Vagina (tissue), 2 donors: Measurements from ENCODE around the gene OVCA2.

Source experiments
- CTCF ChIP-seq, 3 experiments: fragments of 450-650 bp in 2 of 3; fragments of 200-600 bp in 1 of 3; sonication (generic) in 1 of 3; IDR thresholded peaks; one replicate each; pipeline ENCODE4 v1.5.1; 2017 to 2019; ENCODE audit warnings: antibody characterized with exemption in 3 of 3, mild to moderate bottlenecking in 2 of 3, moderate library complexity in 2 of 3
- POLR2A ChIP-seq, 2 donors: fragments of 450-650 bp; IDR thresholded peaks; one replicate each; pipeline ENCODE4 v1.6.1; 2017; ENCODE audit warnings: antibody characterized with exemption in 2 of 2, mild to moderate bottlenecking in 2 of 2, moderate library complexity in 2 of 2
- POLR2AphosphoS5 ChIP-seq, 2 donors: sonication (generic); formaldehyde crosslinking; IDR thresholded peaks; one replicate each; pipeline ENCODE4 v1.9.0; 2017; ENCODE audit warnings: antibody characterized with exemption in 2 of 2, mild to moderate bottlenecking in 2 of 2, low read depth in 1 of 2; ENCODE audit not compliant: insufficient read depth in 1 of 2

- TF ChIP-seq CTCF (IDR thresholded peaks at IDR 0.05) (no peak), POLR2A (IDR thresholded peaks at IDR 0.05) (no peak), POLR2AphosphoS5 (IDR thresholded peaks at IDR 0.05; ENCODE audit: insufficient read depth in 1 of 2, low read depth in 1 of 2) (no peak)
These were observed 6.8 kb upstream of the OVCA2 start for GRCh38 chr17:2034806-2035540.
